Activated CD8-positive, alpha-beta memory T cell treated with anti-CD3 and anti-CD28 coated beads for 24 hours (primary cell): ENCODE measurements around the gene DRD4.
A peak's percentile ranks its signal among the peaks of the same experiment; 100 is the strongest.

Source experiments
- DNase-seq: peaks from one replicate; pipeline ENCODE4 v3.0.0-alpha.2; 2020

Gene DRD4

GRCh38 chr11:636511-637332, at the start of gene DRD4:
TSS of gene DRD4 (plus strand) at chr11:637269. CDS start at chr11:637305, 36 bp downstream.
- DNase-seq = peak; percentile 56

GRCh38 chr11:587546-587945, 49.5 kb upstream of the DRD4 start:
- DNase-seq = no peak

- peak; percentile 88 for DNase-seq
These were observed 49.1 kb upstream of the DRD4 start for GRCh38 chr11:587978-588380.

- DNase-seq = no peak
These were observed 47.3 kb upstream of the DRD4 start for GRCh38 chr11:589798-590197.

GRCh38 chr11:590997-591396, 46.1 kb upstream of the DRD4 start:
- DNase-seq = no peak

GRCh38 chr11:592501-592900, 44.6 kb upstream of the DRD4 start:
- DNase-seq = no peak

- no peak for DNase-seq
These were observed 44.2 kb upstream of the DRD4 start for GRCh38 chr11:592918-593317.

- DNase-seq = no peak
These were observed 43.7 kb upstream of the DRD4 start for GRCh38 chr11:593347-593746.

- no peak for DNase-seq
These were observed 41.7 kb upstream of the DRD4 start for GRCh38 chr11:595400-595799.

- DNase-seq = no peak
These were observed 40.7 kb upstream of the DRD4 start for GRCh38 chr11:596374-596773.

GRCh38 chr11:597166-597725, 39.8 kb upstream of the DRD4 start:
- DNase-seq = no peak

GRCh38 chr11:598005-598680, 38.9 kb upstream of the DRD4 start:
- DNase-seq = no peak

- no peak for DNase-seq
These were observed 35.4 kb upstream of the DRD4 start for GRCh38 chr11:601573-602245.

- no peak for DNase-seq
These were observed 33.9 kb upstream of the DRD4 start for GRCh38 chr11:603154-603553.

GRCh38 chr11:605286-606129, 31.6 kb upstream of the DRD4 start:
- DNase-seq = no peak

GRCh38 chr11:606245-606644, 30.8 kb upstream of the DRD4 start:
- no peak for DNase-seq

- no peak for DNase-seq
These were observed 29.9 kb upstream of the DRD4 start for GRCh38 chr11:607020-607780.

- DNase-seq = no peak
These were observed 29.0 kb upstream of the DRD4 start for GRCh38 chr11:607971-608659.

GRCh38 chr11:608791-609251, 28.2 kb upstream of the DRD4 start:
- no peak for DNase-seq

GRCh38 chr11:609341-609811, 27.7 kb upstream of the DRD4 start:
- DNase-seq = no peak
